Mammary epithelial cell (primary cell): ENCODE measurements around the gene CEP170.

Source experiments
- CTCF ChIP-seq, 2 donors: IDR thresholded peaks in 1 of 2; conservative IDR thresholded peaks in 1 of 2; 2 replicates each; pipeline ENCODE4 v1.5.1; 2011 to 2012; ENCODE audit warnings: inconsistent platforms in 2 of 2, low read length in 2 of 2, mild to moderate bottlenecking in 2 of 2, control low read depth in 1 of 2, low read depth in 1 of 2; ENCODE audit not compliant: insufficient read depth in 1 of 2; ENCODE audit errors: extremely low read depth in 1 of 2
- EZH2 ChIP-seq: IDR thresholded peaks from 2 replicates; pipeline ENCODE4 v1.6.1; 2012; ENCODE audit warnings: low read length, inconsistent platforms, borderline replicate concordance

- no peak for TF ChIP-seq CTCF (conservative IDR thresholded peaks at IDR 0.05 in 1 of 2, IDR thresholded peaks at IDR 0.05 in 1 of 2; ENCODE audit: extremely low read depth in 1 of 2, insufficient read depth in 1 of 2, low read depth in 1 of 2, low read length in 2 of 2)
- no peak for TF ChIP-seq EZH2
Measured at GRCh38 chr1:243267471-243267880, 12.4 kb upstream of the CEP170 start.
